NCI-H128 (cell line): Measurements from ENCODE around the gene ATXN7.

Experiments used
- DNase-seq: peaks from one replicate; lab custom pipeline; 2025; ENCODE audit not compliant: unreplicated experiment; lab: John Stamatoyannopoulos, UW

ATXN7 gene, protein sequence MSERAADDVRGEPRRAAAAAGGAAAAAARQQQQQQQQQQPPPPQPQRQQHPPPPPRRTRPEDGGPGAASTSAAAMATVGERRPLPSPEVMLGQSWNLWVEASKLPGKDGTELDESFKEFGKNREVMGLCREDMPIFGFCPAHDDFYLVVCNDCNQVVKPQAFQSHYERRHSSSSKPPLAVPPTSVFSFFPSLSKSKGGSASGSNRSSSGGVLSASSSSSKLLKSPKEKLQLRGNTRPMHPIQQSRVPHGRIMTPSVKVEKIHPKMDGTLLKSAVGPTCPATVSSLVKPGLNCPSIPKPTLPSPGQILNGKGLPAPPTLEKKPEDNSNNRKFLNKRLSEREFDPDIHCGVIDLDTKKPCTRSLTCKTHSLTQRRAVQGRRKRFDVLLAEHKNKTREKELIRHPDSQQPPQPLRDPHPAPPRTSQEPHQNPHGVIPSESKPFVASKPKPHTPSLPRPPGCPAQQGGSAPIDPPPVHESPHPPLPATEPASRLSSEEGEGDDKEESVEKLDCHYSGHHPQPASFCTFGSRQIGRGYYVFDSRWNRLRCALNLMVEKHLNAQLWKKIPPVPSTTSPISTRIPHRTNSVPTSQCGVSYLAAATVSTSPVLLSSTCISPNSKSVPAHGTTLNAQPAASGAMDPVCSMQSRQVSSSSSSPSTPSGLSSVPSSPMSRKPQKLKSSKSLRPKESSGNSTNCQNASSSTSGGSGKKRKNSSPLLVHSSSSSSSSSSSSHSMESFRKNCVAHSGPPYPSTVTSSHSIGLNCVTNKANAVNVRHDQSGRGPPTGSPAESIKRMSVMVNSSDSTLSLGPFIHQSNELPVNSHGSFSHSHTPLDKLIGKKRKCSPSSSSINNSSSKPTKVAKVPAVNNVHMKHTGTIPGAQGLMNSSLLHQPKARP

DNA sequence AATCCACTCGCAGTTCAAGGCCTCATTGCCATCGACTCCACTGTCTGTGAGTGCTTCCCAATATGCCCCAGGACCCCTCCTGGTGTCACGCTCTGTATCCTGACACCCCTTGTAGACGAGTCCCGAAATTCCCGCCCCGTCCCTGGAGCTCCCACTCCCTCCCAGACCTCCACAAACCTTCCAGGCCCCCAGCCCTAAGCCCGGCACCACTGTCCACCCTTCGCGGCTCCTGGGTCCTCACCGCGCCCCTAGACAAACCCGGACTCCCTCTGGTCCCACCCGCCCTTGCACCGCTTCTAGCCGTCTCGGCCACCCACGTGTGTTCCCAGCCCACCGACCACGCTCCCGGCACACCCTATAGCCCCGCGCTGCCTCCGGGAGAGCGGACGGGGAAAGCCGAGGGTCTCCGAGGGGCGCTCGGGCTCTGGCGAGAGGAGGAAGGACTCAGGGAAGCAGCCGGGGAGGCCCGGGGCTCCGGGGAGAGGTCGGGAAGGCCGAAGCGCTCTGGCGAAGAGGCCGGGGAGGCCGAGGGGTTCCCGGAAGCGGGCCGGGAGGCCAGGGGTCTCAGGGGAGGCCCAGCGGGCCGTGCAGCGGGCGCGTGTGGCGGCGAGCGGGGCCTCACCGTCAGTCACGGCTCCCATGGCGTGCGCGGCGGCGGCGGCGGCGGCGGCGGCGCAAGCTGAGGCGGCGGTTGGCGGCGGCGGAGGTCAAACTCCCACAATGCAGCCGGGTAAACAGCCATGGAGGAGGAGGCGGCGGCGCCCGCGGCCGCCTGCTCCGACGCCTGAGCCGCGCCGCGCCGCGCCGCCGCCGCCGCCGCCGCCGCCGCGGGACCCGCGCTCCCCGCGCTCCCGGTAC is at the start of gene ATXN7, which contains the start of gene THOC7:
TSS of gene ATXN7 (plus strand) at position 718 of the 858 bp plus-strand sequence. CDS start 48,732 bp downstream, outside the sequence.
TSS of gene THOC7 (minus strand) at position 656 of the 858 bp plus-strand sequence. CDS start at position 641, 15 bp downstream.
- DNase-seq = no peak

- no peak for DNase-seq
These were observed 49.4 kb upstream of the ATXN7 start for GRCh38 chr3:63814237-63814636.

DNA sequence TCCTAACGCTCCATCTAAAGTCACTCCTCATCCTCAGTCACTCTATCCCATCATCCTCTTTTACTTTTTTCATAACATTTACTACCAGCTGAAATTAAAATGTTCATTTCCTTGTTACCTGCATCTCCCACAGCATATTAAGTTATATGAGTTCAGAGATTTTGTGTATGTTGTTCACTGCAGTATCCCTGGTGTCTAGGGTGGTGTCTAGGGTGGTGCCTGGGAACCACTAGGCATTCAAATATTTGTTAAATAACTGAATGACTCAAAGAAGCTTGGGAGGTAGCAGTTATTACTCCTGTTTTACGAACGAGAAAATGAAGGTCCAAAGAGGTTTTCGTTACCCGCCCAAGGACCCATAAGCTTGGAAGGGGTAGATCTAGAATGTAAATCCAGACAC is 46.4 kb upstream of the ATXN7 start:
- DNase-seq = no peak

DNA sequence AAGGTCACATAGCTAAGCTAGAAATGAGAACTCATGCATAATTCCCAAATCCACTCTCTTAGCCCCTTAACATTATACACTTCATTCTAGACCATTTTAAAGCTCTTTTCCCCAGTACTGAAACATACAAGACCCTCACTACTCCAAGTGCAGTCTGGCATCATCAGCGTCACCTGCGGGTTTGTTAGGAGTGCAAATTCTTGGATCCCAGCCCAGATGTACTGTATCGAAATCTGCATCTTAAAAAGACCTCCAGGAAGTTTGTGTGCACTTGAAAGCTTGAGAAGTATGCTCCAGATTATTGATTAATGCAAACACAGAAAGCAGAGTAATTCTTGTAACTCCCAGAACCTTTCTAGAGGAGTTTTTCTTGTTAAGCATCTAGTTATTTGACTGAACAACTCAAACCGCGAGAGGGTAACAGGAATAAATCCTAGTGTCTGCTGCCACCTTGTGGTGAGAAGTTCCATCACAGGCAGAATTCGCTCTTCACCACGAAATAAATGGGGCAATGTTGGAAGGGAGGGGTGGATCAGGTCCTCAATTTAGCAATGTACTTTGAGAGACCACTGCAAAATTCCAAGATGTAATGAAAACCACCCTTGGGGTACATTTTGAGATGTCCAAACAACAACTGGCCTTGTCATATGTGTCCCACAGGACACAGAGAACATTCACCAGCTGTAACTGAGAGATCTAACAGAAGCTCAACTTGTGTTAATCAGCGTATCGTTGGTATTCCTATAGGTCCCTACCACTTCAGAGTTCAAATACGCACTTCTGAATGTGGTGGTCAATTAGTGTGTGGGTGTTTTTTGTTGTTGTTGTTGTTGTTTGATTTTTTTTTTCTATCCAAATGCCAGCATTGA is 45.2 kb upstream of the ATXN7 start:
- DNase-seq = no peak

GRCh38 chr3:63819151-63819398 is 44.6 kb upstream of the ATXN7 start, which contains the start of gene C3orf49:
C3orf49 (plus strand) TSS chr3:63819299; CDS start chr3:63819472, 173 bp downstream.
- no peak for DNase-seq

DNA sequence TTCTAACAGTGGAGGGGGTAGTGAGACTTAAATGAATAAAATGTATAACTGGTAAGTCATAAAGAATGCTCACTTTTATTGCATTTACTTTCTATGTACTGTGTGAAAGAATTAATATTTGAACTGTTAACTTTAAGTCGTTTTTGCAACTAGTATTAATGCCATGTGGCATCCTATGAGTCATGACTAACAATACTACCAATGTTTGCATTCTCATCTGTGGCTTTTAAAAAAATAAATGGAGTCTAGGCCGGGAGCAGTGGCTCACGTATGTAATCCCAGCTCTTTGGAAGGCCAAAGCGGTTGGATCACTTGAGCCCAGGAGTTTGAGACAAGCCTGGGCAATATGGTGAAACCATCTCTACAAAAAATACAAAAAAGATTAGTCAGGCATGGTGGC is 39.4 kb upstream of the ATXN7 start:
- DNase-seq = no peak

DNA sequence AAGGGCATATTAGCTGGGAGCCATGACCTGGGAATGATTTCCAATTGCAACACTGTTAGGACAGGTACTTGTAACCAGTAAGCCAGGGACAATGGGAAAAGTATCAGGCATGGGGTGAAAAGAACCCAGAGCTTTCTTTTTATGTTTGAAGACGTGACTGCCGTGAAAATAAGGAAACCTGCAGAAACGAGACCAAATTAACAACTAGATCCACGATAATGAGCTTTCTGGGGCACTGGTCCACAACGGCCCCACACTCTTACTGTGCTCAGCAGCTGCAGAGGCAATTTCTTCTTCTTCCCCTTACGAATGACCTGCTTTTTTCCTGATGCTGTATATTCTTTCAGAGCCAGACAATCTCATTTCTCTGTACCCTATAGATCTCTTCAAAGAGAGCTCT is 33.1 kb upstream of the ATXN7 start:
- DNase-seq = no peak

GRCh38 chr3:63832395-63832794 is 31.3 kb upstream of the ATXN7 start:
- no peak for DNase-seq

DNA sequence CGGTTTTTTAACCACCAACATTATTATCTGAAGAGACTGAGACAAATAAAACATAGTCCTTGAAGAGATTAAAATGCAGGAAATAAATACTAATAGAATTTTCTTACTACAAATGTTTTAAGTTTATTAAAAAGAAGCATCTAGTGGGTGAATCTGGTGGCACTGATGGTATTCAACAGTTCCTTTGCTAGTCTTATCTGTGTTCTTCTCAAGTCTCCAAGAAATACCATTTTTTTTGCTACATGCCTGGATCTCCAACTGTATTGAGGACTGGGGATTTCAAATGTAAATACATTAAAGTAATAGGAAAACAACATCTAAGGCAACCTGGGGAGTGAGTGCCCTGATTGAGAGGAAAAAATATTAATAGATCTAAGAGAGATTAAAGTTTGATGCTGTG is 22.0 kb upstream of the ATXN7 start:
- DNase-seq = no peak

GRCh38 chr3:63842127-63842526 is 21.5 kb upstream of the ATXN7 start:
- DNase-seq = no peak

GRCh38 chr3:63845215-63845614 is 18.5 kb upstream of the ATXN7 start:
- no peak for DNase-seq

GRCh38 chr3:63847718-63848450 is 15.8 kb upstream of the ATXN7 start:
- DNase-seq = no peak

GRCh38 chr3:63849175-63849574 is 14.5 kb upstream of the ATXN7 start:
- DNase-seq = no peak

- DNase-seq = no peak
These were observed 12.4 kb upstream of the ATXN7 start for GRCh38 chr3:63851287-63851686.

GRCh38 chr3:63853106-63853505 is 10.6 kb upstream of the ATXN7 start:
- no peak for DNase-seq

DNA sequence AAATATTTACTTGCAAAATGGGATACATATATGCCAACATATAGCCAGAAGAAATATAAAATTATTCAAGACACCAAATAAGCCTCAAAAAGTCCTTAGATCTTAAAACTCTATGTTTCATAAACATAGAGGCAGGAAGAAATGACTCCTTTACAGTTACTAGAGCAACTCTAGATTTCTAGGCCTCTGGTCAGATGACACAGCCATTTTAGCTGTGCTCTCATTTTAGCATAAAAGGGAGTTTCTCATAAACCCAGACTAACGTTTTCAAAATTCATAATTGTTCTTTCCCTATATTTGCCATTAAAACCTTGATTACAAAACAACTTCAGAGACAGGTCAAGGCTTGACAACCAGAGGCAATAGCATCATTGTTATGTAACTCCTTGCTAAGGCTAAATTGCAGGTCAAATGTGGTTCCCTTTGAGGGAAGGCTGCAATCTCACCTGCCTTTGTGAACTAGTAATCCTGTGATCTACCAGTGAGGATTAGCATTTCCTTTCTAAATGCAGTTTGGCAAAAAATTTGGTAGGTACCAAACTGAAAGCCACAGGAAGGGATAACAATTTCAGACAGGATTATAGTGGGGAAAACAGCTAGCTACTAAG is 8.2 kb upstream of the ATXN7 start:
- DNase-seq = no peak

DNA sequence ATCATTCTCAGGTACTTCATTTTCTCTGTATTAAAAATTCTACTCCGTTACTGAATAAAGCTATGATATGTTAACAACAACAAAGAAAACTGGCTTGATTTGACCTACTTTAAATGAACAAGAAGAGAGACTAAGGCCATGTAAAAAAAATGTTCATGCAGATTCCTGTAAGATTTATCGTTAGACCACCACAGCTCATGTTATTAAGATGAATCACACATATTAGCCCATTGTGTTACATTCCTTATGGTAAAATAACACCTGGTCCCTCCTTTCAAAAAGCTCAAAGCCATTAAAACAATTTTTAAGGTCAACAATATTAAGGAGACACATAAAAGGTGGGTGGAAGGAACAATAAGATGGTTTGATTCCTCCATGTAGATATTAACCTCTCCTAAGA is 6.4 kb upstream of the ATXN7 start:
- DNase-seq = no peak

GRCh38 chr3:63860776-63861175 is 2.9 kb upstream of the ATXN7 start:
- DNase-seq = no peak

- DNase-seq = no peak
These were observed 2.4 kb upstream of the ATXN7 start for GRCh38 chr3:63861306-63861705.
